ENCODE data around the gene MRAS.
"Not testable (repeated sequence)": the region's sequence is repeated elsewhere in the genome, so short reads cannot be mapped to it uniquely, and the experiment has no call there.

The MRAS gene

GRCh38 chr3:138452436-138452835 lies 104.1 kb downstream of the MRAS start:
- H3K36me3 Mint-ChIP-seq (ENCODE audit: insufficient read depth) = no peaks in the 10 kb centered on the region
- H3K4me1 Mint-ChIP-seq = no peaks in the 10 kb centered on the region
- no peaks in the 10 kb centered on the region for H3K9me3 Mint-ChIP-seq
- peaks cover 3% of the 10 kb centered on the region for H3K27me3 Mint-ChIP-seq
- no peak for ATAC-seq (replicated peaks; ENCODE audit: extremely low read depth, poor library complexity, severe bottlenecking)
- H3K27ac Mint-ChIP-seq (ENCODE audit: low read depth) = no peak overlapping the region
- no peak overlapping the region for H3K4me3 Mint-ChIP-seq
- no peak for DNase-seq (ENCODE audit: low spot score in 2 of 2)

DNA sequence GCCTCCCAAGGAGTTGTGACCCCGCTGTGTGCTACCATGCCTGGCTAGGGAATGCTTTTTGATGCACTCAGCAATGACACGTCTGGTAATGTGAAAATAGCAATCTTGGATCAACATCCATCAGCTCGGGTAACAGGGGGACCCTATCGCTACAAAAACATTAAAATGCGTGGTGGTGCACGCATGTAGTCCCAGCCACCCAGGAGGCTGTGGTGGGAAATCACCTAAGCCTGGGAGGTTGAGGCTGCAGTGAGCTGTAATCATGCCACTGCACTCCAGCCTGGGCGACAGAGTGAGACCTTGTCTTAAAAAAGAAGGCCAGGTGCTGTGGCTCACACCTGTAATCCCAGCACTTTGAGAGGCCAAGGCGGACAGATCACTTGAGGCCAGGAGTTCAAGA lies 105.6 kb downstream of the MRAS start:
- H3K36me3 Mint-ChIP-seq (ENCODE audit: insufficient read depth); H3K4me3 Mint-ChIP-seq; ATAC-seq (replicated peaks; ENCODE audit: extremely low read depth, poor library complexity, severe bottlenecking); H3K9me3 Mint-ChIP-seq; H3K4me1 Mint-ChIP-seq; H3K27ac Mint-ChIP-seq (ENCODE audit: low read depth); DNase-seq (ENCODE audit: low spot score in 2 of 2): not testable (repeated sequence)
- H3K27me3 Mint-ChIP-seq = peaks cover 14% of the 10 kb centered on the region

Measured in central memory CD8-positive, alpha-beta T cell (primary cell).